Gastrocnemius medialis (tissue), 4 donors: ENCODE data around the gene MCM5.

Experiments
- POLR2A ChIP-seq, 2 donors: fragments of 450-650 bp; IDR thresholded peaks; one replicate each; pipeline ENCODE4 v1.6.1; 2017; ENCODE audit warnings: antibody characterized with exemption in 2 of 2, mild to moderate bottlenecking in 2 of 2, moderate library complexity in 2 of 2
- TF ChIP-seq, protein P1 (sequence below), 5 experiments: fragments of 450-650 bp in 3 of 5; fragments of 200-600 bp in 2 of 5; sonication (generic) in 2 of 5; IDR thresholded peaks in 4 of 5; conservative IDR thresholded peaks in 1 of 5; 1 replicate in 4 of 5; 2 replicates in 1 of 5; pipeline ENCODE4 v1.5.1; 2016 to 2019; ENCODE audit warnings: antibody characterized with exemption in 5 of 5, mild to moderate bottlenecking in 3 of 5, moderate library complexity in 3 of 5

GRCh38 chr22:35375031-35375430, 24.9 kb upstream of the MCM5 start:
- TF ChIP-seq, protein P1, sequence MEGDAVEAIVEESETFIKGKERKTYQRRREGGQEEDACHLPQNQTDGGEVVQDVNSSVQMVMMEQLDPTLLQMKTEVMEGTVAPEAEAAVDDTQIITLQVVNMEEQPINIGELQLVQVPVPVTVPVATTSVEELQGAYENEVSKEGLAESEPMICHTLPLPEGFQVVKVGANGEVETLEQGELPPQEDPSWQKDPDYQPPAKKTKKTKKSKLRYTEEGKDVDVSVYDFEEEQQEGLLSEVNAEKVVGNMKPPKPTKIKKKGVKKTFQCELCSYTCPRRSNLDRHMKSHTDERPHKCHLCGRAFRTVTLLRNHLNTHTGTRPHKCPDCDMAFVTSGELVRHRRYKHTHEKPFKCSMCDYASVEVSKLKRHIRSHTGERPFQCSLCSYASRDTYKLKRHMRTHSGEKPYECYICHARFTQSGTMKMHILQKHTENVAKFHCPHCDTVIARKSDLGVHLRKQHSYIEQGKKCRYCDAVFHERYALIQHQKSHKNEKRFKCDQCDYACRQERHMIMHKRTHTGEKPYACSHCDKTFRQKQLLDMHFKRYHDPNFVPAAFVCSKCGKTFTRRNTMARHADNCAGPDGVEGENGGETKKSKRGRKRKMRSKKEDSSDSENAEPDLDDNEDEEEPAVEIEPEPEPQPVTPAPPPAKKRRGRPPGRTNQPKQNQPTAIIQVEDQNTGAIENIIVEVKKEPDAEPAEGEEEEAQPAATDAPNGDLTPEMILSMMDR (IDR thresholded peaks at IDR 0.05 in 4 of 5, conservative IDR thresholded peaks at IDR 0.05 in 1 of 5) = no peak
- TF ChIP-seq POLR2A (IDR thresholded peaks at IDR 0.05) = no peak
